Stimulated activated CD4-positive, alpha-beta T cell treated with anti-CD3 and anti-CD28 coated beads, Interleukin-2, amount 100 ng/mL, for 4 hours (primary cell): Measurements from ENCODE around the gene NOM1.
"Not testable (repeated sequence)": the region's sequence is repeated elsewhere in the genome, so short reads cannot be mapped to it uniquely, and the experiment has no call there.

Experiments used
- DNase-seq: peaks from one replicate; pipeline ENCODE4 v3.0.0-alpha.2; 2020; ENCODE audit warnings: low read depth

The NOM1 gene, protein sequence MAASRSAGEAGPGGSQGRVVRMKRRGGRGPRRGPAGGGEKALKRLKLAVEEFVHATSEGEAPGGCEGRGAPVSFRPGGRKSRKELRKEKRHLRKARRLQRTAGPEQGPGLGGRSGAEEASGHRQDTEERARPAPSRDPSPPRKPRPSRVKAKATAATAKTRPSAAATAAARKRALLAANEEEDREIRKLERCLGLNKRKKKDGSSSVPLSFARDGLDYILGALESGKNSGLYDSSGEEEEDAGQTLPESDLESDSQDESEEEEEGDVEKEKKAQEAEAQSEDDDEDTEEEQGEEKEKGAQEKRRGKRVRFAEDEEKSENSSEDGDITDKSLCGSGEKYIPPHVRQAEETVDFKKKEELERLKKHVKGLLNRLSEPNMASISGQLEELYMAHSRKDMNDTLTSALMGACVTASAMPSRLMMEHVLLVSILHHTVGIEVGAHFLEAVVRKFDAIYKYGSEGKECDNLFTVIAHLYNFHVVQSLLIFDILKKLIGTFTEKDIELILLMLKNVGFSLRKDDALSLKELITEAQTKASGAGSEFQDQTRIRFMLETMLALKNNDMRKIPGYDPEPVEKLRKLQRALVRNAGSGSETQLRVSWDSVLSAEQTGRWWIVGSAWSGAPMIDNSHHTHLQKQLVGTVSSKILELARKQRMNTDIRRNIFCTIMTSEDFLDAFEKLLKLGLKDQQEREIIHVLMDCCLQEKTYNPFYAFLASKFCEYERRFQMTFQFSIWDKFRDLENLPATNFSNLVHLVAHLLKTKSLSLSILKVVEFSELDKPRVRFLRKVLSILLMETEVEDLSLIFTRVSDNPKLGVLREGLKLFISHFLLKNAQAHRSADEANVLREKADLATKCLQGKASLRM

DNA sequence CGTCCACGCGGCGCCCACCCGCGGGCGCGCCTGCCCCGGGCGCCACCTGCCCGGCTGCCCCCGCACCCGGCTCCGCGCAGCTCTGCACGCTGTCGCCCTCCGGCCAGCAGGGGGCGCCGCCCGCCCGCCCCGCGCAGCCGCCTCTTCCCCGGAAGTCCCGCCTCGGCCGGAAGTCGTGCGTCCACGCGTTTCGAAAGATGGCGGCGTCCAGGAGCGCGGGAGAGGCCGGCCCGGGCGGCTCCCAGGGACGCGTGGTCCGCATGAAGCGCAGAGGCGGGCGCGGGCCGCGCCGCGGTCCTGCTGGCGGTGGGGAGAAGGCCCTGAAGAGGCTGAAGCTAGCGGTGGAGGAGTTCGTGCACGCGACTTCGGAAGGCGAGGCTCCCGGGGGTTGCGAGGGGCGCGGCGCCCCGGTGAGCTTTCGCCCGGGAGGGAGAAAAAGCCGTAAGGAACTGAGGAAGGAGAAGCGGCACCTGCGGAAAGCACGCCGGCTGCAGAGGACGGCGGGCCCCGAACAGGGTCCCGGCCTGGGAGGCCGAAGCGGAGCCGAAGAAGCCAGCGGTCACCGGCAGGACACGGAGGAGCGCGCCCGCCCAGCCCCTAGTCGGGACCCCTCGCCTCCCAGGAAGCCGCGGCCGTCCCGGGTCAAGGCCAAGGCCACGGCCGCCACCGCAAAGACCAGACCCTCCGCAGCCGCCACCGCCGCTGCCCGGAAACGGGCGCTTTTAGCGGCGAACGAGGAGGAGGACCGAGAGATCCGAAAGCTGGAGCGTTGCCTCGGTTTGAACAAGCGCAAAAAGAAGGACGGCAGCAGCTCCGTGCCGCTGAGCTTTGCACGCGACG is at the start of gene NOM1:
TSS of gene NOM1 (plus strand) at position 172 of the 840 bp plus-strand sequence. CDS start at position 198, 26 bp downstream.
- peak; percentile 87 for DNase-seq

DNA sequence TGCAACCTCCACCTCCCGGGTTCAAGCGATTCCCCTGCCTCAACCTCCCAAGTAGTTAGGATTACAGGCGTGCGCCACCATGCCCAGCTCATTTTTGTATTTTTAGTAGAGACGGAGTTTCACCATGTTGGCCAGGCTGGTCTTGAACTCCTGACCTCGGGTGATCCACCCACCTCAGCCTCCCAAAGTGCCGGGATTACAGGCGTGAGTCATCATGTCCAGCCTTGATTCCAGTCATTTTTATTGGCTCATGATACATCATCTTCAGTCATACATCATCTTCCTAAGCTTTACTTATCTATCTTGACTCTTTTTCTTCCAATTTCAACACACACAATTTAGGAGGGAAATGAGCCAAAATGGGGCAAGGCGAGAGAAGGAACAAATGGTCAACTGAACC is 49.4 kb upstream of the NOM1 start:
- DNase-seq, result not testable (repeated sequence)

DNA sequence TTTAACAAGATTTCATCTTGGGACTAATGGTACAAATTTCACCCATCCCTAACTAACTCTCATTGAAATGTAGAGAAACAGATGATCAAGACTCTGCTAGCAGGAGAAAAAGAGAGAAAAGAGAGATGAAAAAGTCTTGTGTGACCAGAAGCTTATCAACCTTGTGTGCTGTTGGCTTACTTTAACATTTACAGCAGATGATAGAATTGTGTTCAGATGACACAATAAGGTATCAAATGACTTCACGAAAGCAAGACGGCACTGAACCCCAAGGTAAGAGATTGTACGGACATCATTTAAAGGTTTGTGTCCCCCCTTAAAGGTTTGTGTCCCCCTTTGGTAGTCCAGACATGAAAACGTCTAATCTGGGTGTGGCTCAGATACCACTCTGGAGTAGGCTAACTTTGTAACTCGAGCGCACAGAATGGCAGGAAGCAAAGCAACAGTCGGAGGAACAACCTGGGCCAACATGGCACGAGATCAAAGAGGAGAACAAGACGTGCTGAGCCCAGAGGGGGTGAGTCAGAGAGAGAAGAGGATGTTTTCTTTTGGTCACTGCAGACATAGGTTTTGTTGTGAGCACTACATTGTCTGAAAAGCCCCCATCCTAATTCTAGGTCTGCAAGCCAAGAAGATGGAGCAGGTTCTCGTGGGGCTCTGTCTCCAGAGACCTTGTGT is 46.1 kb upstream of the NOM1 start:
- no peak for DNase-seq

DNA sequence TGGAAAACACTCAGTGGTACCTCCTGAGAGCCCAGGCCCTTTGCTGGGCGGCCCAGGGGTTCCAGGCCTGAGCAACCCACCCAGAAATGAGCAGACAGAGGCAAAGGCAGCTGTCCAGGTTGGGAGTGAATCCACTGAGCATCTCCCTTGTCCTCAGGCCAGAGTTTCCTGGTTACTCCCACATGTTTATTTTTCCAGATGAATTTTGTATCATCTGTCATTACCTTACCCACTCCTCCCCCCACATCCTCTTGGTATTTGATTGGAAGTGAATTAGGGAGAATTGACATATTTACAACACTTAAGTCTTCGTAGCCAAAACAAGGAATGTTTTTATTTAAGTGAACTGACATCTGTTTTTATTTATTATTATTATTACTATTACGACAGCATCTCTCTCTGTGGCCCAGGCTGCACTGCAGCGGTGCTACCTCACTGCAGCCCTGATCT is 43.3 kb upstream of the NOM1 start:
- no peak for DNase-seq

DNA sequence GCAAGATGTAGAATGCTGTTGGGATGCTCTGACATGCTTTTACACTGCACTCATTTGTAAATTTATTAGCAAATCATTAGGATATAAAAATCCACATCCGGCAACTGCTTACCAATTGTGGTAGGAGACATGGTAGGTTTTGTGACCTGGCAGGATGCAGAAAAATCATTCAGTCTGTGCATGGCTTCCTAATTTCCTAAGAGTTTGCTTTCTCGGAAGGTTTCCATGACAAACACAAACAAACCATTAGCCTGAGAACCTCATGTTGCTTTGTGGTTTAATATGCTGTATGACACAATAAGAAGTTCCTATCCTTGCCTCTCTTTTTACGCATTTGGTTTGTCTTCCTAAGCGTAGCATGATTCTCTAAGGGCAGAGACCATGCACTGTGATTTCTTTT is 41.9 kb upstream of the NOM1 start:
- no peak for DNase-seq

DNA sequence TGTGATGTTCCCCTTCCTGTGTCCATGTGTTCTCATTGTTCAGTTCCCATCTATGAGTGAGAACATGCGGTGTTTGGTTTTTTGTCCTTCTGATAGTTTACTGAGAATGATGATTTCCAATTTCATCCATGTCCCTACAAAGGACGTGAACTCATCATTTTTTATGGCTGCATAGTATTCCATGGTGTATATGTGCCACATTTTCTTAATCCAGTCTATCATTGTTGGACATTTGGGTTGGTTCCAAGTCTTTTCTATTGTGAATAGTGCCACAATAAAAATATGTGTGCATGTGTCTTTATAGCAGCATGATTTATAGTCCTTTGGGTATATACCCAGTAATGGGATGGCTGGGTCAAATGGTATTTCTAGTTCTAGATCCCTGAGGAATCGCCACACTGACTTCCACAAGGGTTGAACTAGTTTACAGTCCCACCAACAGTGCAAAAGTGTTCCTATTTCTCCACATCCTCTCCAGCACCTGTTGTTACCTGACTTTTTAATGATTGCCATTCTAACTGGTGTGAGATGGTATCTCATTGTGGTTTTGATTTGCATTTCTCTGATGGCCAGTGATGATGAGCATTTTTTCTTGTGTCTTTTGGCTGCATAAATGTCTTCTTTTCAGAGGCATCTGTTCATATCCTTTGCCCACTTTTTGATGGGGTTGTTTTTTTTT is 39.8 kb upstream of the NOM1 start:
- DNase-seq, result not testable (repeated sequence)

DNA sequence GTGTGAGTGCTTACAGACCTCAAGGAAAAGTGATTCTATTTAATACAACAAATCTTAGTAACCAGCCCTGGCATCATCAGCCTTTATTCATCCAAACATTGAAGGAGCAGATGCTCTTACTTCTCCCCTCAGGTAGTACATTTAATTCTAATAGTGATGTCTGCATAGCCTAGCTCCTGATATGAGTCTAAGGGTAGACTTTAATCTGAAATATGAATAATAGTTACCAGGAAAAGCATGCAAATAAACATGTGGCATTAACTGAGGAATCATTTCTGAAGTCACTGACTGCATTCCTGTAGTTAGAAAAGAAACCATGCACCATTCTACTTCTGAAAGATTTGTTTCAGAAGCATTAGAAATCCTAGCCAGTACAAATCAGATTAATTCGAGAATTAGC is 30.9 kb upstream of the NOM1 start:
- DNase-seq, result no peak

DNA sequence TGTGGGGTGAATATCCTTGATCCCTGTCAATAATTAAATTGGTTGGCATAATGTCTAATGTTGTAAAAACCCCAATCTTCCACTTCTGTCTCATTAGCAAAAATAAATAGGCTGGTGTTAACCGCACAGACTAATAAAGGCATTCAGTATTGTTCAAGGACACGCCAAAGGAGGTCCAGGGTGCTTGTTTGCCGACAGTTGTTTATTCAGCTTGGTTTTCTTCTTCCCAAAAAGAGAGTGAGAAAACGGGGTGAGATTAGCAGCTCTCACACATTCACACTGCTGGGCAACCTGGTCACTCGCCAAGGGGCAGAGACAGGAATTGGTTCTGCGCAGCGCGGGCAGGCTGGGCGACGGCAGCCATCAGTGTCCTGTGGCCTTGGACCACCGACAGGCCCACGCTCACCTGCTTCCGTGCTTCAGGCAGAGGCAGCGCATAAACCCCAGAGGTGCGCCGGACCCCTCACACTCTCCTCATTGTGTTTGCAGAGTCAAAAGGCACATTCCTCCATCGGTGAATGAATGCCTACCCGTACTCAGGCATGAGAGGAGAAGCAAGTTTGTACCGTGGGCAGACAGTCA is 30.3 kb upstream of the NOM1 start:
- no peak for DNase-seq

DNA sequence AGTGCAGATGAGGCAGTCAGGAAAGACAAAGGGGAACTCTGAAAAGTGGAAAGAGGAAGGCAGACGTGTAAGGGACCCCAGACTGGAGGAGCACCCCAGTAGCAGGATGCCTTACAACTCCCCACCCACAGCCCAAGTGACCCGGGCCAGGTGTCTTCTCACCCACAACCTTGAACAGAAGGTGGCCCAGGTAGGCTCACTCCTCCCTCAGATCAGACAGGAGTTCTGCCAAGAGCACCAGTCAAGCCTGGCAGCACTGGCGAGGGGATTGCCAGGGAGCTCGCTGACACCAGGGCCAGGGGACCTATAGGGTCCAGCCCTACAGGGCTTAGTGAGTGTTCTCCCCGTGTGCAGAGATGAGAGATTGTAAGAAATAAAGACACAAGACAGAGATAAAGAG is 29.4 kb upstream of the NOM1 start:
- DNase-seq, result no peak

DNA sequence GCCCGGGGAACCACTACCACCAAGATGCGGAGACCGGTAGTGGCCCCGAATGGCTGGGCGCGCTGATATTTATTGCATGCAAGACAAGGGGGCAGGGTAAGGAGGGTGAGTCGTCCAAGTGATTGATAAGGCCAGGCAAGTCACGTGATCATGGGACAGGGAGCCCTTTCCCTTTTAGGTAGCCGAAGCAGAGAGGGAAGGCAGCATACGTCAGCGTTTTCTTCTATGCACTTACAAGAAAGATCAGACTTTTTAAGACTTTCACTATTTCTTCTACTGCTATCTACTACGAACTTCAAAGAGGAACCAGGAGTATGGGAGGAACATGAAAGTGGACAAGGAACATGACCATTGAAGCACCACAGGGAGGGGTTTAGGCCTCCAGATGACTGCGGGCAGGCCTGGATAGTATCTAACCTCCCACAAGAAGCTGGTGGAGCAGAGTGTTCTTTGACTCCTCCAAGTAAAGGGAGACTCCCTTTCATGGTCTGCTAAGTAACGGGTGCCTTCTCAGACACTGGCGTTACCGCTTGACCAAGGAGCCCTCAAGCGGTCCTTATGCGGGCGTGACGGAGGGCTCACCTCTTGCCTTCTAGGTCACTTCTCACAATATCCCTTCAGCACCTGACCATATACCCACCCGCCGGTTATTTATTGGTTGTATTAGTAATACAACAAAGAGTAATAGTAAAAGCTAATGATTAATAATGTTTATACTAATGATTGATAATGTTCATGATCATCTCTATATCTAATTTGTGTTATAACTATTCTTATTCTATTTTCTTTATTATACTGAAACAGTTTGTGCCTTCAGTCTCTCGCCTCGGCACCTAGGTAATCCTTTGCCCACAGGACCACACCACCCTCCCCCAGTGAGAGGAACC is 28.8 kb upstream of the NOM1 start:
- DNase-seq, result not testable (repeated sequence)

DNA sequence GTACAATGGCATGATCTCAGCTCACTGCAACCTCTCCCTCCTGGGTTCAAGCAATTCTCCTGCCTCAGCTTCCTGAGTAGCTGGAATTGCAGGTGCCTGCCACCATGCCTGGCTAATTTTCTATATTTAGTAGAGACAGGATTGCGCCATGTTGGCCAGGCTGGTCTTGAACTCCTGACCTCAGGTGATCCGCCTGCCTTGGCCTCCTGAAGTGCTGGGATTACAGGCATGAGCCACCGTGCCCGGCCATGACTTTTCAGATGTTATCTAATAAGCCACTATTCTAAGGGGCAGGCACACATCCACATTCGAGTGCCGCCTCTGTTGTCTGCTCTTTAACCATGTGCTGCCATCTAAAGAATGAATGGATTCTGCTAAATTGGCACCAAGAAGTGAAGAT is 27.2 kb upstream of the NOM1 start:
- not testable (repeated sequence) for DNase-seq

DNA sequence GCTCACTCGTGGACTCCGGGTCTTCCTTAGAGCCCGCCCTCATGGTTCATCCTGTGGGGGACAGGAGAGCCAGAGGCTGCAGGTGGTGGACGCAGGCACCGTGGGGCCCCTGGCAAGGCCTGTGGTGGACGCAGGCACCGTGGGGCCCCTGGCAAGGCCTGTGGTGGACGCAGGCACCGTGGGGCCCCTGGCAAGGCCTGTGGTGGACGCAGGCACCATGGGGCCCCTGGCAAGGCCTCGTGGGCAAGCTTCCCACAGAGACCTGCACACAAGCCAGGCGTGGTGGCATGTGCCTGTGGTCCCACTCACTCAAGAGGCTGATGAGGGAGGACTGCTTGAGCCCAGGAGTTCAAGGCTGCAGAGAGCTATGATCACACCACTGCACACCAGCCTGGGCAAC is 23.7 kb upstream of the NOM1 start:
- not testable (repeated sequence) for DNase-seq

DNA sequence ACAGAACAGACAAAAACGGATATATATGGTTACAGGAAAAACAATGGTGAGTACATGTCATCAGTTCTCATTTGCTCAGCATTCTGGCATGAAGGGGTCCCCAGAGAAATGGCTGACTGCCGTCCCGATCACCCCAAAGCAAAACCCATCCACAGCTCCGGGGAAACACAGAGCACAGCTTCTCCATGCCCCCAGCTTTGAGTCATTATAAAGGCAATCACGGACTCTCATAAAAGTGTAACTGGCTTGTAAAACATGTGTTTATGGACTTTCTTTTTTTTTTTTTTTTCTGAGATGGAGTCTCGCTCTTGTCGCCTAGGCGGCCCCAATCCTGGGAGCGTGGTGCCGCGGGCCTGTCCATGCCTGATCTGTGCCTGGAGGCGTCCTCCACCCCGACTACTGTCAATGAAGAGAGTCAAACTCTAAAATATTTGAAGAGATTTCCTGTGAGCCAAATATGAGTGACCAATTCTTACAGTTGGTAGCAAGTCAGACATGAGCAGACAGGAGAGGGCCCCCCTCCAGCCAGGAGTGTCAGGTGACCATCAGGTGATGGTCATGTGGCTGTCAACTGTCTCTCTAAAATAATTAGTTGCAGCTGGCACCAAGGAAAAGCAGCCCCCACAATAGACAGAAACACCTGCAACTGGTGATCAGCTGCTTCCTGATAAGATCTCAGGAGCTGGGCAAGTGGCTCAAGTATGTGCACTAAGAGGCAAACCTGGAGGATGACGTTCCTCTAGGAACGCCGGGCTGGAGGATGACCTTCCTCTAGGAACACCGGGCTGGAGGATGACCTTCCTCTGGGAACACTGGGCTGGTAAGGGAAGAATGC is 21.7 kb upstream of the NOM1 start:
- DNase-seq, result no peak

DNA sequence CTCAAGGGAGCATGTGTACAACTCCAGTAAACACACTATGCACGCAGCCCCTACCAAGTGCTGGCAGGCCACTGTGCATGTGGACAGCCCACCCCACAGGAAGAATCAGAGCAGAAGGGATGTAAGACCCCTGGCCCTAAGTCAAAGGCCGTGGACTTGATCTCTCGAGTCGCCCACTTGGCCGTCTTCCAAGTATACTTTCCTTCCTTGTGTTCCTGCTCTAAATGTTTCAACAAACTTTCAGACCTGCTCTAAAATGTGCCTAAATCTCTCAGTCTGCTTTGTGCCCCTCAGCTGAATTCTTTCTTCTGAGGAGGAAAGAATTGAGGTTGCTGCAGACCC is 21.1 kb upstream of the NOM1 start:
- no peak for DNase-seq

DNA sequence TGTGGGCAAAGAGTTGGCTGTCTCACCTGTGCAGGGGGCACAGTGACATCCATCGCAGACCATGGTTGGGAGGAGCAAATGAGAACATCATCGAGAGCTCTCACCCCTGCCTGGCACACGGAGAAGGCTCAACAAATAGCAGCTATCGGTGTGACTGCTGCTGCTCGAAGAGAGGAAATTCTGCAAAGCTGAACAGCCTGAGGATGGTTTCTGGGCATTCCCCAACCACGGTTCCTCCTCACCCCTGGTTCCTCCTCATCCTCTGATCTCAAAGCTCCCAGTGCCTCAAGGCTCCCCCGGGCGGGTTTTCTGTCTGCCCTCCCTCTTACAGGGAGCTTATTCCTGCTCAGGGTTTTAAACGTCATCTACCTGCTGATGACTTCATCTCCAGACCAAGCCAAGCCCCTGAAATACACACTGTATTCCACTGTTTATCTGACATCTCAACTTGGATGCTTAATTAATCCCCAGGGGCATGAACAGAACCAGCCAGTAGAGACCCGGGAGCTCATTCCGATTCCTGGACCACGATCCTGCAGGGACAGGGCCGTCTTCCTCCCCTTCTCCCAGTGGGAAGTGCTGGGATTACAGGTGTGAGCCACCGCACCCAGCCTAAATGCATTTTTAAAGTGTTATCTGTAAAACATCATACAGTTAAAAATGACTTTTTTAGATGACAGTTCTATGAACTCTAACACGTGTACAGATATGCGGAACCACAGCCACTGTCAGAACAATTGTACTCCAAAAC is 19.5 kb upstream of the NOM1 start:
- no peak for DNase-seq

DNA sequence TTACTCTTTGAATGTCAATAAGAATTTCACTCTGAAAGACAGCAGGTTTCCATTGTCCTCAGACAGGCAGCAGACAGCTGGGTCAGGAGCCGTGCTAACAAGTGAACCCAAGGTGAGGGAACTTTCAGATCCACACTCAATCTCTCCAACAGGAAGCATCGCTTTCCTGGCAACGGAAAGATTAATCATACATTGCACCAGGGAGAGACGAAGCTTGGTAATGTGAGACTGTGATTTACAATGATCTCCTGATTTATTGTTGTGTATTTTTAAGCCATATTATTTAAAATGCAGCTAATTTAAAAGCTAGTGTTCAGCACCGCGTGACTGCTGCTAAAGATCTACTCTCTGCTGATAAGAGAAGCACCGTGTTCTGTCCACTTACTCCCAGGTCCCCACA is 17.5 kb upstream of the NOM1 start:
- DNase-seq, result no peak

DNA sequence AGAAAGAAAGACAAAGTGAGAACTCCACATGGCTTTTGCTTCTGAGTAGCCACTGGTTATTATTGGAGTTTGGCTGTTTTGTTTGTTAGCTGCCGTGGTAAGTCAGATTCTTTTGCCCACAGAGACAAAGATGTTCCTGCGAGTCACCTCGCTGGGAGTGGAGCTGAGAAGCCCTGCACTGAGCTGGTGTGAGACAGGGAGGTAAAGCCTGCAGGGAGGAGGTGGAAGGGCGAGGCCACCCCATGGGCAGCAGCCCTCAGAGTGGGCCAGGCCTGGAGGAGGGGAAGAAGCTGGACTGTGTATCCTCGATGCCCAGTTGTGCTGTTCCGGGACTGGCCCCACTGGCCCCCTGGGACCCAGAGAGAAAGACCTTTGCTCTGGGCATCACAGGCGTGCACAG is 14.3 kb upstream of the NOM1 start:
- DNase-seq, result no peak

DNA sequence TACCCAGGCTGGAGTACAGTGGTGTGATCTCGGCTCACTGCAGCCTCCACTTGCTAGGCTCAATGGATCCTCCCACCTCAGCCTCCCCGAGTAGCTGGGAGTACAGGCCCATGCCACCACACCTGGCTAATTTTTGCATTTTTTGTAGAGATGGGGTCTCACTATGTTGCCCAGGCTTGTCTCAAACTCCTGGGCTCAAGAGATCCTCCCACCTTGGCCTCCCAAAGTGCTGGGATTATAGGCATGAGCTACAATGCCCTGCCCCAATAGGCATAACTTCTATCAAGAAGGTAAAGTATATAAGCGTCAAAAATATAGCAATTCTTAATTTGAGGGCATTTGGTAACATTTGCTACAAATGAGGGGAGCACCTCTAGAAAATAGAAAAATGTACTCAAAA is 12.7 kb upstream of the NOM1 start:
- not testable (repeated sequence) for DNase-seq
